ENCODE data around the gene ERC1.
"Not testable (repeated sequence)": the region's sequence is repeated elsewhere in the genome, so short reads cannot be mapped to it uniquely, and the experiment has no call there.

The ERC1 gene

GRCh38 chr12:1255125-1255524, 264.1 kb downstream of the ERC1 start:
- DNase-seq: not testable (repeated sequence)

GRCh38 chr12:1255854-1256253, 264.8 kb downstream of the ERC1 start:
- DNase-seq: not testable (repeated sequence)

GRCh38 chr12:1256285-1256684, 265.3 kb downstream of the ERC1 start:
- DNase-seq: no peak

GRCh38 chr12:1256991-1257390, 266.0 kb downstream of the ERC1 start:
- DNase-seq: no peak

GRCh38 chr12:1262011-1262410, 271.0 kb downstream of the ERC1 start:
- no peak for DNase-seq

GRCh38 chr12:1267243-1267642, 276.2 kb downstream of the ERC1 start:
- DNase-seq: no peak

- DNase-seq: no peak
These were observed 281.1 kb downstream of the ERC1 start for GRCh38 chr12:1272142-1272541.

GRCh38 chr12:1273051-1273450, 282.0 kb downstream of the ERC1 start:
- DNase-seq: no peak

- no peak for DNase-seq
These were observed 286.9 kb downstream of the ERC1 start for GRCh38 chr12:1277905-1278304.

- DNase-seq: no peak
These were observed 288.0 kb downstream of the ERC1 start for GRCh38 chr12:1279050-1279449.

GRCh38 chr12:1280059-1280458, 289.0 kb downstream of the ERC1 start:
- no peak for DNase-seq

GRCh38 chr12:1281683-1282366, 290.8 kb downstream of the ERC1 start:
- no peak for DNase-seq

- no peak for DNase-seq
These were observed 291.8 kb downstream of the ERC1 start for GRCh38 chr12:1282670-1283315.

- no peak for DNase-seq
These were observed 292.3 kb downstream of the ERC1 start for GRCh38 chr12:1283316-1283715.

- DNase-seq: no peak
These were observed 293.6 kb downstream of the ERC1 start for GRCh38 chr12:1284611-1285010.

GRCh38 chr12:1287446-1287975, 296.5 kb downstream of the ERC1 start:
- DNase-seq: no peak

GRCh38 chr12:1288333-1288732, 297.3 kb downstream of the ERC1 start:
- no peak for DNase-seq

- DNase-seq: no peak
These were observed 298.5 kb downstream of the ERC1 start for GRCh38 chr12:1289371-1290155.

GRCh38 chr12:1290716-1291115, 299.7 kb downstream of the ERC1 start:
- DNase-seq: no peak

GRCh38 chr12:1291601-1292332, 300.7 kb downstream of the ERC1 start:
- no peak for DNase-seq

GRCh38 chr12:1293901-1294300, 302.9 kb downstream of the ERC1 start:
- no peak for DNase-seq

- DNase-seq: no peak
These were observed 306.2 kb downstream of the ERC1 start for GRCh38 chr12:1297206-1297605.

- no peak for DNase-seq
These were observed 306.7 kb downstream of the ERC1 start for GRCh38 chr12:1297639-1298175.
